22Rv1 (cell line): ENCODE results near the gene TBC1D16.

Source experiments
- H3K27ac ChIP-seq: fragments of 450-650 bp; 2 replicates; pipeline ENCODE4 v1.5.1; 2017
- CTCF ChIP-seq: fragments of 450-650 bp; IDR thresholded peaks from 2 replicates; pipeline ENCODE4 v1.5.1; 2017; ENCODE audit warnings: mild to moderate bottlenecking
- ZFX ChIP-seq: fragments of 450-650 bp; IDR thresholded peaks from 2 replicates; pipeline ENCODE4 v1.6.1; 2017; ENCODE audit warnings: antibody characterized with exemption, borderline replicate concordance

TBC1D16 gene

DNA sequence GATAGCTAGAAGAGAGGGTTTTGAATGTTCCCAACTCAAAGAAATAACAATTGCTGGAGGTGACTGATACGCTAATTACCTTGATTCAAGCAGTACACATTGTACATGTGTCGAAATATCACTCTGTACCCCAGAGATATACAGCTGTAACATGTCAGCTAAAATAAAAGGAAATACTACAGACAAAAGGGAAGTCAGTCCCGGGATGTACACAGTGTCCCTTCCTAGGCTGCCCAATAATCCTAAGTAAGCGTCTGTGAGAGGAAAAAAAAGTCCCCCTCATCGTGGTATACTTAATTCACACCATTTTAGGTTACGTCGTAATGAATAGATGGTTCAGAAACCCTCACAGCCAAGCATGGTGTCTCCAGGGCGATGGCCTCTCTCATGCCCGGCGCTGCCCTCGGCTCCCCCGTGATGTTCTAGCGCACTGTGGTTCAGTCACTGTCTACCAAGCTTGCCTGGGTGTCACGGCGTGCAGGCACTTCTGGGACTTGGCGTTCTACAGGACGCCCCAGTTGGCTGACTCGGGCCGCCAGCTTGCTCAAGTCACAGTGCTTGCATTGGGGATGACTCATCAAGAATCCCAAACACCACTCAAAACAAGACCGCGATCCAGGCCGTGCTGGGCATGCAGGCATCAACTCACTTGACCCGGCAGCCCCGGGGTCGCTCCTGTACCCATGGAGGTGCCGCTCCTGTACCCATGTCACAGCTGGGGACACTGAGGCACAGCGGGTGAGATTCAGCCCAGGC is 28.3 kb upstream of the TBC1D16 start:
- TF ChIP-seq CTCF (no peak), ZFX (no peak)
- no peak overlapping the region for H3K27ac ChIP-seq

DNA sequence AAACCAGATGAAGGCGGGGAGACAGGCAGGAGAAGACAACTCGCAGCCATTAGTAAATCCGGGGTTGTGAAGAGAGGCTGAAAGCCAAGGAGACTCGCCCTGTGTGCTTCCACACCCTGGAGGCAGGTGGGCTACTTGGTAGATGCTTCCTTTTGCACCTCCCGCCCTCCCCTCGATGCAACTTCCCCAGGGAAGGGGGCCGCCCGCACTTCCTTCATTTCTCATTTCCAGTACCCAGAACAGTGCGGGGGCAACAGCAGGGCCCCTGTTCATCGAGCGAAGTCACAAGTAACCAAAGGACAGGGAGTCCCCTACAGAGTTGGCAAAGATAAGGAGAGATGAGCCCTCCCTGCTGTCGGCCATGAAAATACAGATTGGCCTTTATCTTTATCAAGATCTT is 25.7 kb upstream of the TBC1D16 start:
- TF ChIP-seq ZFX (no peak), CTCF (no peak)

DNA sequence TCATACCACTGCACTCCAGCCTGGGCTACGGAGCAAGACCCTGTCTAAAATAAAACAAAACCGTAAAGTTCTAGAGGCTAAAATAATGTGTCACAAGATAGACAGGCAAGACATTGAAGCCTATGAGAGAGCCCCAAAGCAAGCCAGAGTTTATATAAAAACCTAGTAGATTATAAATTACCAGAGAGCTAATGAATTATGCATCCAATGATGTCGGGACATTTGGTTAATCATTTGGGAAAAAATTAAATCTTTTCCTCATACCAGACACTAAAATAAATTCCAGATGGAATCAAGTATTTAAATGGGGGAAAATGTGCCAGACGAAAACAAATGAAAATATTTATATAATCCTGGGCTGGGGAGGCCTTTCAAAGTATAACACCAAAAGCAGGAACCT is 25.0 kb upstream of the TBC1D16 start:
- TF ChIP-seq CTCF (no peak), ZFX (no peak)
- no peak overlapping the region for H3K27ac ChIP-seq

More for the DNA sequence above, 25.7 kb upstream of the TBC1D16 start:
- H3K27ac ChIP-seq = no peak overlapping the region

- TF ChIP-seq CTCF (no peak), ZFX (no peak)
- no peak overlapping the region for H3K27ac ChIP-seq
These were observed 22.8 kb upstream of the TBC1D16 start for GRCh38 chr17:80058311-80058955.

DNA sequence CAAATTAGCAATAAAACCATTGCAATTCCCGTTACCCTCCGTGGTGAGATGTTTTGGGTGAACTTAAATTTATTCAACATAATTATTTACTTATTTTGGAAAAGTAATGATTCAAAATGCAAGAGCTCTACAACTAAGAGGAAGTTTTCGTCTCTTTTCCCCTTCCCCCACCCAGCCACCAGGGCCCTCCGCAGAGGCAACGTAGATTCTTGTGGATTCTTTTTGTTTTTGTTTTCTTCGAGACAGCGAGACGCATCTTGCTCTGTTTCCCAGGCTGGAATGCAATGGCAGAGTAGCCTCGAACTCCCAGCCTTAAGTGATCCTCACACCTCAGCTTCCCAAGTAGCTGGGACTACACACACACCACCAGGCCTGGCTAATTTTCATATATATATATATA is 19.9 kb upstream of the TBC1D16 start:
- no peak for TF ChIP-seq ZFX
- TF ChIP-seq CTCF = no peak
- H3K27ac ChIP-seq = no peak overlapping the region

DNA sequence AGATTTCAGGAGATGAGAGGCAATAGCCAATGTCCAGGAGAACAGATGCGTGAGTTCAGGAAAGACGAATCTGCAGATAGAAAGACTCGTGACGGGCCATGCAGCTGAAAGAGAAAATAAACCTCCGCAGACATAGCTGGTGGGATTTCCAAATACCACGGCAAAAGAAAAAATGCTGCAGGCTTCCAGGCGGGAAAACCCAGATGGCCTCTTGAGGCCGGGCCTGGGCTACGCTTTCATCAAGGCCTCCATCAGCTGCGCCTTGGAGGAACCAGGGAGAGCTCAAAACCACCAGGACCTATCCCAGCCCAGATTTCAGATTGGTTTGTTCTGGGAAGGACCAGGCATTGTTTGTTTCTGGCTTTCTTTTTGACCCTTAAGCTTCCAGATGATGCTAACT is 17.4 kb upstream of the TBC1D16 start:
- no peak for TF ChIP-seq ZFX
- no peak for TF ChIP-seq CTCF
- no peak overlapping the region for H3K27ac ChIP-seq

- no peak overlapping the region for H3K27ac ChIP-seq
- no peak for TF ChIP-seq CTCF
- no peak for TF ChIP-seq ZFX
These were observed 16.0 kb upstream of the TBC1D16 start for GRCh38 chr17:80051681-80052080.
